ENCODE results near the gene MINDY3. TPM values are rescaled to one million over a fixed set of nuclear protein-coding genes. Genes with fewer than 3 reads are reported as not detected.
"Not testable (repeated sequence)": the region's sequence is repeated elsewhere in the genome, so short reads cannot be mapped to it uniquely, and the experiment has no call there.

MINDY3 gene
- total RNA-seq, 1 donor from 2014 or later, result 22.2 TPM

DNA sequence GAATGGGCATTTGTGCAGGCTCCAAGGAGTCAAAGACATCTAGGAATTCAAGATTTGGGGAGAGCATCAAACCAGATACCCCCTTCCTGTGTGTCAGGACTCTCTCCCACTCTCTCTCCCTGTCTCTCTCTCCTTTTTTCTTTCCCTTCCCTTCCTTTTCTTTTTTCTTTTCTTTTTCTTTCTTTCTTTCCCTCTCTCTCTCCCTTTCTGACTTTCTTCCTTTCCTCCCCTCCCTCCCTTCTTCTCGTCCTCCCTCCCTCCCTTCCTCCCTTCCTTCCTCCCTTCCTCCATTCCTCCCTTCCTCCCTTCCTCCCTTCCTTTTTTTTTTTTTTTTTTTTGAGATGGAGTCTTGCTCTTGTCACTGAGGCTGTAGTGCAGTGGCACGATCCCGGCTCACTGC, 24.1 kb upstream of the MINDY3 start:
- Histone ChIP-seq H3K27me3 (ENCODE audit: control insufficient read depth, insufficient read depth, low read length) (peaks cover 3% of the 10 kb centered on the region), H3K36me3 (ENCODE audit: control insufficient read depth, insufficient read depth, low read length) (no peaks in the 10 kb centered on the region), H3K4me3 (ENCODE audit: low read depth, low read length) (no peak overlapping the region)
- DNase-seq (ENCODE audit: low read depth), result no peak
- TF ChIP-seq, protein P1, sequence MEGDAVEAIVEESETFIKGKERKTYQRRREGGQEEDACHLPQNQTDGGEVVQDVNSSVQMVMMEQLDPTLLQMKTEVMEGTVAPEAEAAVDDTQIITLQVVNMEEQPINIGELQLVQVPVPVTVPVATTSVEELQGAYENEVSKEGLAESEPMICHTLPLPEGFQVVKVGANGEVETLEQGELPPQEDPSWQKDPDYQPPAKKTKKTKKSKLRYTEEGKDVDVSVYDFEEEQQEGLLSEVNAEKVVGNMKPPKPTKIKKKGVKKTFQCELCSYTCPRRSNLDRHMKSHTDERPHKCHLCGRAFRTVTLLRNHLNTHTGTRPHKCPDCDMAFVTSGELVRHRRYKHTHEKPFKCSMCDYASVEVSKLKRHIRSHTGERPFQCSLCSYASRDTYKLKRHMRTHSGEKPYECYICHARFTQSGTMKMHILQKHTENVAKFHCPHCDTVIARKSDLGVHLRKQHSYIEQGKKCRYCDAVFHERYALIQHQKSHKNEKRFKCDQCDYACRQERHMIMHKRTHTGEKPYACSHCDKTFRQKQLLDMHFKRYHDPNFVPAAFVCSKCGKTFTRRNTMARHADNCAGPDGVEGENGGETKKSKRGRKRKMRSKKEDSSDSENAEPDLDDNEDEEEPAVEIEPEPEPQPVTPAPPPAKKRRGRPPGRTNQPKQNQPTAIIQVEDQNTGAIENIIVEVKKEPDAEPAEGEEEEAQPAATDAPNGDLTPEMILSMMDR (IDR thresholded peaks at IDR 0.05; ENCODE audit: insufficient read depth, low read length, poor library complexity, severe bottlenecking), result no peak

DNA sequence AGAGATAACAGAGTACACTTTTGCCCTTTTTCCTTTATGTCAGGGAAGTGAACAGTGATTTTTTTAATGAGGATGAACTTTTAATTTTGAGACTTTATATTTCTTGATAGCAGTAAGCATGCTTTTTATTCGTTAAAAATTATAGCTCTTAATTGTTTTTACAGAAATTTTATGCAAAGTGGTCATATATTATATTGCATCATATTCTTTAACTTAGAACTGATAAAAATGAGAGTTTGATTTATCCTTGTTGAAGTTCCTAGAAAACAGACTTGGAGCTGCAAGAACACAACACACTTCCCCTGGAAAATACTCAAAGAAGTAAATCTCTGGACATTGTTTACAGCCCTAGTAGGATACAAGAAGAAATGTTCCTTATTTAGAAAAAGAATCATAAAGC, 21.2 kb upstream of the MINDY3 start:
- no peak overlapping the region for H3K4me3 ChIP-seq (ENCODE audit: low read depth, low read length)
- TF ChIP-seq, protein P1 (IDR thresholded peaks at IDR 0.05; ENCODE audit: insufficient read depth, low read length, poor library complexity, severe bottlenecking), result no peak
- DNase-seq (ENCODE audit: low read depth), result no peak
- H3K27me3 ChIP-seq (ENCODE audit: control insufficient read depth, insufficient read depth, low read length), result peaks cover 3% of the 10 kb centered on the region
- H3K36me3 ChIP-seq (ENCODE audit: control insufficient read depth, insufficient read depth, low read length), result no peaks in the 10 kb centered on the region

DNA sequence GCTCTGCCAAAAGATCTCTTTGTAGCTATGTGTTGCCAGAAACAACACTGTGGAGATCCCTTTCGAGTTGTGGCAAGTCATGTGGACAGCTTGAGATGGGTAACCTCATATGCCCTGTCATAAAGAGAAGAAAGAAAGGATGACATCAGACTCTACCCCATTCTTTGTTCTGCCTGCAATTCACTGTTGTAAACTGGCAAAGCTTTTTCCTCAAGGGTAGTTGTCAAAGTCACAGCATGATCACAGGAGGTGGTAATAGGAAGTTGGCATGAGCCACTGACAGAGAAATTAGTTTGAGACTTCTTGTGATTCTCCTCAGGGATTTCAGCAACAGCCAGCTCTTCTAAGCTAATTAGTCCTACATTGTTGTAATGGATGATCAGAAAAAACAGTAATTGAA, 19.4 kb upstream of the MINDY3 start:
- TF ChIP-seq, protein P1 (IDR thresholded peaks at IDR 0.05; ENCODE audit: insufficient read depth, low read length, poor library complexity, severe bottlenecking), result no peak
- DNase-seq (ENCODE audit: low read depth), result no peak
- Histone ChIP-seq H3K4me3 (ENCODE audit: low read depth, low read length) (no peak overlapping the region), H3K27me3 (ENCODE audit: control insufficient read depth, insufficient read depth, low read length) (peaks cover 3% of the 10 kb centered on the region), H3K36me3 (ENCODE audit: control insufficient read depth, insufficient read depth, low read length) (no peaks in the 10 kb centered on the region)

DNA sequence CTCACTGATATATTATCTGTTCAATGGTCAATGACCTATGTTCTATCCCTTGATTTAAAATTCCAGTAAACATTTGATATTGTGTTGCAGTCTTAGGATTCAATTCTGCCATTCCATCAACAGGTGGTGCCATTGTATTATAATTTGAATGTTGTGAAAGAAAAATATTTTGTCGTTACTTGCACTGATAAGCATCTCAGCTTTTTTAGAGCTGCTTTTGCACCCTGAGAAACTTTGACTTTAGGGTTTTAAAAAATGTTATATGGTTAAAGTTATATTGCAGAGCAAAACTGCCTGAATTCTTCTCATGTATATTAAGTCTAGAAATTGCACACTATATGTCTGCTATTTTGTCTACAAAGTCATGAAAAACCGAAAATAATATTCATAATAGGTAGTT, 18.8 kb upstream of the MINDY3 start:
- Histone ChIP-seq H3K36me3 (ENCODE audit: control insufficient read depth, insufficient read depth, low read length) (no peaks in the 10 kb centered on the region), H3K4me3 (ENCODE audit: low read depth, low read length) (no peak overlapping the region), H3K27me3 (ENCODE audit: control insufficient read depth, insufficient read depth, low read length) (peaks cover 3% of the 10 kb centered on the region)
- TF ChIP-seq, protein P1 (IDR thresholded peaks at IDR 0.05; ENCODE audit: insufficient read depth, low read length, poor library complexity, severe bottlenecking), result peak; percentile 56
- DNase-seq (ENCODE audit: low read depth), result no peak

DNA sequence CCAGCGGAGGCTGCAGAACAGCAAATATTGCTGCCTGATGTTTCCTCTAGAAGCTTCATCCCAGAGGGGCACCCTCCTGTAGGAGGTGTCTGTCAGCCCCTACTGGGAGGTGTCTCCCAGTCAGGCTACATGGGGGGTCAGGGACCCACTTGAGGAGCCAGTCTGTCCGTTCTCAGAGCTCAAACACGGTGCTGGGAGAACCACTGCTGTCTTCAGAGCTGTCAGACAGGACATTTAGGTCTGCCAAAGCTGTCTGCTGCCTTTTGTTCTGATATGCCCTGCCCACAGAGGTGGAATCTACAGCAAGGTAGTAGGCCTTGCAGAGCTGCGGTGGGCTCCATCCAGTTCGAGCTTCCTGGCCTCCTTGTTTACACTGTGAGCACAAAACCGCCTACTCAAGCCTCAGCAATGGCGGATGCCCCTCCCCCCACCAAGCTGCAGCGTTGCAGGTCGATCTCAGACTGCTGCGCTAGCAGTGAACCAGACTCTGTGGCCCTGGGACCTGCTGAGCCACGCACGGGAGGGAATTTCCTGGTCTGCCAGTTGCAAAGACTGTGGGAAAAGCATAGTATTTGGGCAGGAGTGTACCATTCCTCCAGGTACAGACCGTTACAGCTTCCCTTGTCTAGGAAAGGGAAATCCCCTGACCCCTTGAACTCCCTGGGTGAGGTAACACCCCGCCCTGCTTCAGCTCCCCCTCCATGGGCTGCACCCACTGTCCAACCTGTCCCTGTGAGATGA, 17.7 kb upstream of the MINDY3 start:
- DNase-seq (ENCODE audit: low read depth), result no peak
- H3K27me3 ChIP-seq (ENCODE audit: control insufficient read depth, insufficient read depth, low read length), result peaks cover 3% of the 10 kb centered on the region
- H3K4me3 ChIP-seq (ENCODE audit: low read depth, low read length), result no peak overlapping the region
- TF ChIP-seq, protein P1 (IDR thresholded peaks at IDR 0.05; ENCODE audit: insufficient read depth, low read length, poor library complexity, severe bottlenecking), result no peak
- no peaks in the 10 kb centered on the region for H3K36me3 ChIP-seq (ENCODE audit: control insufficient read depth, insufficient read depth, low read length)

DNA sequence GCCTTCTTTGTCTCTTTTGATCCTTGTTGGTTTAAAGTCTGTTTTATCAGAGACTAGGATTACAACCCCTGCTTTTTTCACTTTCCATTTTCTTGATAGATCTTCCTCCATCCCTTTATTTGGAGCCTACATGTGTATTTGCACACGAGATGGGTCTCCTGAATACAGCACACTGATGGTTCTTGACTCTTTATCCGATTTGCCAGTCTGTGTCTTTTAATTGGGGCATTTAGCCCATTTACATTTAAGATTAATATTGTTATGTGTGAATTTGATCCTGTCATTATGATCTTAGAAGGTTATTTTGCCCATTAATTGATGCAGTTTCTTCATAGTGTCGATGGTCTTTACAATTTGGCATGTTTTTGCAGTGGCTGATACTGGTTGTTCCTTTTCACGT, 16.0 kb upstream of the MINDY3 start:
- DNase-seq (ENCODE audit: low read depth); H3K36me3 ChIP-seq (ENCODE audit: control insufficient read depth, insufficient read depth, low read length); H3K27me3 ChIP-seq (ENCODE audit: control insufficient read depth, insufficient read depth, low read length); H3K4me3 ChIP-seq (ENCODE audit: low read depth, low read length): not testable (repeated sequence)

DNA sequence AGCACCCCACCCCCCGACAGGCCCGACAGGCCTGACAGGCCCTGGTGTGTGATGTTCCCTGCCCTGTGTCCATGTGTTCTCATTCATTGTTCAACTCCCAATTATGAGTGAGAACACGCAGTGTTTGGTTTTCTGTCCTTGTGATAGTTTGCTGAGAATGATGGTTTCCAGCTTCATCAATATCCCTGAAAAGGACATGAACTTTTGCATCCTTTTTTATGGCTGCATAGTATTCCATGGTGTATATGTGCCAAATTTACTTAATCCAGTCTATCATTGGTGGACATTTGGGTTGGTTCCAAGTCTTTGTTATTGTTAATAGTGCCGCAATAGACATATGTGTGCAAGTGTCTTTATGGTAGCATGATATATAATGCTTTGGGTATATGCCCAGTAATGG, 12.3 kb upstream of the MINDY3 start:
- H3K36me3 ChIP-seq (ENCODE audit: control insufficient read depth, insufficient read depth, low read length); H3K4me3 ChIP-seq (ENCODE audit: low read depth, low read length); H3K27me3 ChIP-seq (ENCODE audit: control insufficient read depth, insufficient read depth, low read length); DNase-seq (ENCODE audit: low read depth): not testable (repeated sequence)
